GM21786 (cell line): ENCODE results near the gene SEL1L3.
"Not testable (repeated sequence)": the region's sequence is repeated elsewhere in the genome, so short reads cannot be mapped to it uniquely, and the experiment has no call there.

Experiments
- ATAC-seq: cut with Tn5 transposase; IDR thresholded peaks from one replicate; pipeline ENCODE4 v1.9.1; 2021; ENCODE audit not compliant: unreplicated experiment

The SEL1L3 gene

GRCh38 chr4:25862411-25863346, at the start of gene SEL1L3:
Gene SEL1L3, minus strand, starts transcription at chr4:25862988. Its CDS starts 152 bp downstream, at chr4:25862836.
- ATAC-seq = peak; percentile 27

DNA sequence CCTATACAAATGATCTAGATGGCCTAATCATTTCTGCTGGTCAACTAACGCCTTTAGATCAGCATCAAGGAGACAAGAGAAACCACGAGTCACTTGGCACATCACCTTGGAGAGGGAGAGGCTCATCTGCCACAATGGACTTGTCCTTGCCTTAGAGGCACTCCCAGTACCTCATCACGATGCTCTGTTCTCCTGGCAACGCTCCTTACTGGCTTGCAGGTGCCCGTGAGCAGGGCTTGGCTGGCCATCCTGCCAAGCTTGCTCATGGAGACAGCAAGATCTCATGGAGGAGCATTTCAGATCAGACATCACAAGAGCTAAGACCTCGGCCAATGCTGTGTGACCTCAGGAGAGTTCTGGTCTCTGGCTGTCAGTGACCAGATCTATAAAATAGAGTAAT, 48.6 kb upstream of the SEL1L3 start:
- ATAC-seq = no peak

- no peak for ATAC-seq
Measured at GRCh38 chr4:25908491-25908901, 45.7 kb upstream of the SEL1L3 start.

- not testable (repeated sequence) for ATAC-seq
Measured at GRCh38 chr4:25906113-25906512, 43.3 kb upstream of the SEL1L3 start.

GRCh38 chr4:25905371-25905770, 42.6 kb upstream of the SEL1L3 start:
- no peak for ATAC-seq

DNA sequence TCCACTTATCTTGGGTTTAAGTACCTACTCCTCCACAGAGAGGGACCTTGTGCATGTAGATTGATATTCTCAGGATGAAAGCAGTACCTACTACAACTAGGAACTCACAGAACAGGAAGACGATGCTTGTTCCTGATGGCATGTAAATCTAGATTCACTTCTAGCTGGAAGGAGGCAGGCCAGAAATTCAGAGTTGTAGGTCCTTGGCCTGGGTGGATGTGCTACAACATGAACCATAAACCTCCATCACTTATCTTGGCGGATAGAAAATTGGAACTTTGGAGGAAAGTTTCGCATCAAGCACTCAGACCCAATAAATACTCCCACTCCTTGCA, 41.9 kb upstream of the SEL1L3 start:
- ATAC-seq = peak; percentile 26

GRCh38 chr4:25903900-25904747, 41.3 kb upstream of the SEL1L3 start:
- peak; percentile 65 for ATAC-seq

GRCh38 chr4:25901030-25901430, 38.2 kb upstream of the SEL1L3 start:
- ATAC-seq = no peak

DNA sequence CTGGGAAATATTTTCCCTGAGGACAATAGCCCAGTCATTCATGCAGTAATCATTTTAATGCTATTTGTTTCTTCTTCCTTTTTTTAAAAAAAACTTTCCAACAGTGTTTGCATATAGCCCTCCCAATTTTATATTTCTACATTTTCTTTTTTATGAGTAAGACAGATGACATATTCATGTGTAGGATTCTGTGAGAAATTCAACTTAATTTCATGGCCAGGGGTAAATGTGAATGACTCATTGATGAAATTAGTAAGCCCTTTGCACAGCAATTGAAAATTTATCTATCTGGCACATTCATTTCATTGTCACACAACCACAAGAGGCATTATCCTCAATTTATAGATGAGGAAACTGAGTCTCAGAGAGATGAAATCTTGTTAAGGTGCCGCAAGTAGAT, 37.5 kb upstream of the SEL1L3 start:
- ATAC-seq = no peak

DNA sequence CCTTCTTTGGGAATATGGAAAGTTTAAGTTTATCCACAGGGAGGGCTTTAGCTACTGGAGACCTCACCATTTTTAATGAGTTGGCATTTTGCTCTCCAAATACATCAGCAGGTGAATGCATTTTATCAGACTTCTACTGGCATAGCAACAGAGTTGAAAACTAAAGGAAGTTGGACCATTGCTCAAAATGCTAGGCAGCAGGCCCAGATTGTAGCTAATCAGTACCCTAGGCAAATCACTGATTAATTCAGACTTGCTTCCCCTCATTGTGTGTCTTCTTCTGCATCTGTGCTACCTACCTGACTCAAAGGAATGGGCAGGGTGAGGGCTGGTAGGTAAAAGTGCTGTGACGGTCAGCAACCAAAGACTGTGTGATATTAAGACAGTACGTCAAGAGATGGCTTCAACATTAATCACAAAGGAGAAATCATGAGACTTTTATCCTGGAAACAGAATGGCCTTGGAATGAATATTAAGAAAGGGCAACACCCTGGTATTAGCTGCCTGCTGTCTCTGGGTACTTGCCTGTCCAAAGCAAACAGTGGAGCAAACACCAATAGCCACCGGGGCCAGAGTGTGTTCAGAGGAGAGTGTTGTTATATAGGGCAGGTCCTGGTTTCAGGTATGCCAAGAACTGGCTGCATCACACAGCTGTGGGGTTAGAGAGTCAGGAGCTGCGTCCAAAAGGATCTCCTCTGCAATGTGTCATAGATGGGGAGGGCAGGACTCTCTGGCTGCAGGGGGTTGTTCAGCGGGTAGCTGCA, 34.2 kb upstream of the SEL1L3 start:
- no peak for ATAC-seq

- no peak for ATAC-seq
Measured at GRCh38 chr4:25892796-25893195, 30.0 kb upstream of the SEL1L3 start.

GRCh38 chr4:25890571-25891485, 28.0 kb upstream of the SEL1L3 start:
- no peak for ATAC-seq

DNA sequence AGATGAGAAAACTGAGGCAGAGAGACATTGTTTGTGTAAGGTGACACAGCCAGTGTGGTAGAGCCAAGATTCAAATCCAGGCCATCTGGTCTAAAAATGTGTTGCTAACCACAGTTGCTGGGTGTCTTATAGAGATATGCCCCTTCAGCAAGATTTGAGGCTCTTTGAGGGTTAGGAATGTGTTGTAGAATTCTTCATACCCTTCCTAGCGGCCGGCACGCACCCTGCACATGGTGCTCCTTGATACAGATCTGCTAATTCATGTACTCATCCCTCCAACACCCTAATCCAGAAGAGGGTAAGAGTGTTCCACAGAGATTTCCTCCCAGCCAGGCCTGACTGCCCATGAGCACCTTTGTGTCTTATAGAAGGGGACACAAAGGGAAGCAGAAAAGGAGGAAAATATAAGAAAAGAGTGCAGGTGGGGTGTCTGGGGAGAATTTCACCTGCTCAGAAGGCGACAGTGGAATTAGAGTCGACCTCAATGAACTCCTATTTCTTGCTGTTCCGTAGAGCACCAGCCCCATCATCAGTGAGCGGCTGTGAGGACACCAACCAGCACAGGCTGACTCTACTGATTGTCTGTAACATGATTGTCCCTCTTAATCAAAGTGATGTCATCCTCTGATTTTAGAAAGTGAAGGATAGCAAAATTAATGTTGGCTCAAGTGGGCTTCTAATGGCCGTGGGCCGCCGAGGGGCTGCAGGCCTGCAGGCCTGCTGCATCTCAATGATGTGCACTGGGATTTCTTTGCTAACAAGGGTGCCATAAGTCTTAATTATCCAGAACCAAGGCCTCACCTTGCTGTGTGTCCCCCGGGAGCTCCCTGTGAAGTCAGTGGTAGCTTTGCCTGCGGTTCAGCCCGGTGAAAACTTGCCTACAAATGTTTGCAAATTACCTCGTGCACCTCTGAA, 27.1 kb upstream of the SEL1L3 start:
- no peak for ATAC-seq

DNA sequence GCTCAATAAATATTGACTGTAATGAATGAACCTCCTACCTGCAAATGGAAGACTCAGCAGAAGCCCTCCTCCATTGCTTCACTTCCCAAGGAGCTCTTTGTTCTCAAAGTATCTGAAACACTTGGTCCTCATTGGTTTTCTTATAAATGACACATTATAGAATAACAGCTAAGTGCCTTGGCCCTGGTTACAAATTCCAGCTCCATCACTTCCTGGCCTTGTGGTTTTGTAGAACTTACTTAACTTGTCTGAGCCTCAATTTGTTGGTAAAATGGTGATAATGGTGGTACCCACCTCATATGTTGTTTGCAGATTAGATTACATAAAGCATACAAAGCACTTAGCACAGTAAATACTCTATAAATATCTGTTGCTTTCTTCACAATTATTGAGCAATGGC, 26.0 kb upstream of the SEL1L3 start:
- ATAC-seq = no peak

- no peak for ATAC-seq
Measured at GRCh38 chr4:25884031-25884782, 21.4 kb upstream of the SEL1L3 start.

DNA sequence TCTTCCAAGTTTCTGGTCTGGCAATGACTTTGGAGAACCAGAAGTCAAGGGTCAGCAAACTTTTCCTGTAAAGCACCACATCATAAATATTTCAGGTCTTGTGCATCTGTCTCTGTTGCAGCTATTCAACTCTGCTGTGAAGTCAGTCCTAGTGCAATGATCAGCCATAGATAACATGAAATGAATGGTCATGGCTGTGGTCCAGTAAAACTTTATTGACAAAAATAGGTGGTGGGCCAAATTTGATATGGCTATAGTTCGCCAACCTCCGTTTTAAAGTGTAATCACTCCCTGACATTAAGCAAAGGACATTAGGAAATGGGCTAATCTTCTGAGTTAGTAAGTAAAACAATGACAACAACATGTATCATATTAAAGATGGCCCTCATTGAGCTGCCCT, 20.8 kb upstream of the SEL1L3 start:
- no peak for ATAC-seq

DNA sequence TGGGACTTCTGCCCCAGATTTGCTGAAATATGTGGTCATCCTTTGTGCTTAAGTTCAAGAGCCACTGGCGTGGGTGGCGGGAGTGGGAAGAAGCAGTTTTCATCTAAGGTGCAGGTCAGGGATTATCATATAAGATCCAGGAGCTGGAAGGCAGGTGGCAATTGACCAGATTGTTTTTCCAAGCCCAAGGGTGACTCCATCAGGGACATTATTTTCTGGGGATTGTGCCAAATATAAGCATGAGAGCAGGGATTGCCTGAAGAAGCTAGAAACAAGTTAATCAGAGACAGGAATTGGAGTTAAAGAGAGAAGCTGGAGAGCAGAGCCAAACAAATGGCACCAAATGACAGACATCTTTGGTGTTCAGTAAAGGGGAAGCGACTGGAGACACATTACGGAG, 19.4 kb upstream of the SEL1L3 start:
- no peak for ATAC-seq

DNA sequence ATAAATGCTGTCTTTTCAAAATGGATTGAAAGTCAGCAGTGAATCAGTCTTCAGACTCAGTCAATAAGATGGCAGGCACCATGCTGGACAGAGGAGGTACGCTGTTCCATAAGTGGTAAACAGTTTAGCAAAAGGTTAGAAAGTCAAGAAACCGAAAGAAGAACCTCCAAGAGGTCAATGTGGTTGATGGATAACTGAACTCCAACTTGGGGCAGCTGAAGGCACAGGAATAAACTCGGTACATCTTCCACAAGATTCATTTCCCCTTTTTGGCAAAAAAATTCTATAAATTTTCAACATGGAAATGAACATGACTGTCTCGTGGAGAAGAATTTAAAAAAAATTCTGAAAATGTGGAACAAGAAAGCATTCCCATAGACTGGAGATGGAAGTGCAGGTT, 18.4 kb upstream of the SEL1L3 start:
- ATAC-seq = no peak
